PC-9 (cell line): ENCODE measurements around the gene C22orf31. TPM values are rescaled to one million over a fixed set of nuclear protein-coding genes. Genes with fewer than 3 reads are reported as not detected.

Experiments used
- BruUV-seq: library from RNA; stranded (reverse); fragments of 400-500 nt; replicated peaks from 2 replicates; lab custom pipeline; 2021; lab: Mats Ljungman, UMichigan
- CTCF ChIA-PET: fragments of 300-600 bp; sonication (Branson Sonifier 250); formaldehyde crosslinking; loops from one replicate; lab custom pipeline; 2022; ENCODE audit warnings: antibody characterized with exemption; lab: Charles Lee
- POLR2A ChIA-PET: fragments of 300-600 bp; sonication (Branson Sonifier 250); formaldehyde crosslinking; loops from one replicate; lab custom pipeline; 2022; ENCODE audit warnings: antibody characterized with exemption; ENCODE audit not compliant: unreplicated experiment; lab: Charles Lee
- DNase-seq, 2 experiments: peaks; one replicate each; pipeline versions ENCODE4 v3.0.0 to v3.0.0-alpha.2; 2015 to 2022; ENCODE audit warnings: mixed read lengths in 1 of 2
- H2AFZ ChIP-seq: fragments of 200-600 bp; sonication (generic); 2 replicates; pipeline ENCODE4 v1.8.1; 2017; ENCODE audit warnings: antibody characterized with exemption
- H3F3A ChIP-seq: fragments of 200-600 bp; sonication (generic); 2 replicates; pipeline ENCODE4 v1.8.1; 2017; ENCODE audit warnings: antibody characterized with exemption, mild to moderate bottlenecking, low read depth; ENCODE audit not compliant: insufficient read depth
- H3K27ac ChIP-seq: fragments of 200-600 bp; sonication (generic); 2 replicates; pipeline ENCODE4 v1.6.1; 2016; ENCODE audit warnings: mixed run types
- H3K27me3 ChIP-seq: fragments of 200-600 bp; sonication (generic); 2 replicates; pipeline ENCODE4 v1.6.1; 2016; ENCODE audit warnings: low read depth, mixed run types; ENCODE audit not compliant: insufficient read depth
- H3K36me3 ChIP-seq: fragments of 200-600 bp; sonication (generic); 2 replicates; pipeline ENCODE4 v1.6.1; 2016; ENCODE audit warnings: low read depth, mixed run types
- H3K4me1 ChIP-seq: fragments of 200-600 bp; sonication (generic); replicated peaks from 2 replicates; pipeline ENCODE4 v1.6.1; 2016; ENCODE audit warnings: mixed run types; ENCODE audit not compliant: insufficient read depth
- H3K4me2 ChIP-seq: fragments of 200-600 bp; sonication (generic); 2 replicates; pipeline ENCODE4 v1.6.1; 2017; ENCODE audit warnings: mixed run types
- H3K4me3 ChIP-seq: fragments of 200-600 bp; sonication (generic); 2 replicates; pipeline ENCODE4 v1.6.1; 2016; ENCODE audit warnings: mixed run types
- H3K79me2 ChIP-seq: fragments of 200-600 bp; sonication (generic); 2 replicates; pipeline ENCODE4 v1.6.1; 2017; ENCODE audit warnings: low read depth, mixed run types
- H3K9me2 ChIP-seq: fragments of 200-600 bp; sonication (generic); 2 replicates; pipeline ENCODE4 v1.8.1; 2017; ENCODE audit warnings: mild to moderate bottlenecking; ENCODE audit not compliant: insufficient read depth
- H3K9me3 ChIP-seq: fragments of 200-600 bp; sonication (generic); 2 replicates; pipeline ENCODE4 v1.8.1; 2016; ENCODE audit warnings: low read depth; ENCODE audit not compliant: insufficient read depth
- H4K20me1 ChIP-seq: fragments of 200-600 bp; sonication (generic); 2 replicates; pipeline ENCODE4 v1.8.1; 2017; ENCODE audit not compliant: insufficient read depth
- CTCF ChIP-seq: fragments of 200-600 bp; sonication (generic); conservative IDR thresholded peaks from 2 replicates; pipeline ENCODE4 v1.6.1; 2017; ENCODE audit warnings: mixed run types, antibody characterized with exemption, mild to moderate bottlenecking, moderate library complexity
- EZH2 ChIP-seq: fragments of 200-600 bp; sonication (generic); IDR thresholded peaks from 2 replicates; pipeline ENCODE4 v1.8.0; 2017; ENCODE audit warnings: antibody characterized with exemption, low read depth
- intact Hi-C: fragments of 100-400 bp; cut with micrococcal nuclease; formaldehyde crosslinking; loops from one replicate; pipeline ENCODE4 v1.10.0; 2022; ENCODE audit not compliant: unreplicated experiment
- total RNA-seq: library from RNA; stranded (reverse); gene quantifications from 2 replicates; pipeline ENCODE4 v1.2.3, GENCODE V29; 2021

C22orf31 gene
- total RNA-seq, 1 experiment from 2014 or later = not detected

GRCh38 chr22:29089507-29089906, 27.9 kb upstream of the C22orf31 start:
- Histone ChIP-seq H3K9me3 (no peaks in the 10 kb centered on the region), H3K4me1 (no peaks in the 10 kb centered on the region), H3K79me2 (no peaks in the 10 kb centered on the region), H2AFZ (no peak overlapping the region), H4K20me1 (no peaks in the 10 kb centered on the region), H3F3A (no peaks in the 10 kb centered on the region), H3K4me2 (no peak overlapping the region), H3K27ac (no peak overlapping the region), H3K27me3 (no peaks in the 10 kb centered on the region), H3K36me3 (no peaks in the 10 kb centered on the region), H3K4me3 (no peak overlapping the region), H3K9me2 (no peaks in the 10 kb centered on the region)
- no TSS peak for BruUV-seq
- ChIA-PET CTCF (no interaction called here), POLR2A (no interaction called here)
- TF ChIP-seq EZH2 (no peak), CTCF (no peak)
- DNase-seq = no peak
- intact Hi-C loops = no loop called here

- POLR2A ChIA-PET = interaction anchor here (0.6 kb wide), 1 partner anchor 12 kb away, joined by 4 read pairs; no protein-coding TSS in a partner anchor
- no peak for DNase-seq
- no peaks in the 10 kb centered on the region for H3K79me2 ChIP-seq
- TF ChIP-seq EZH2 (no peak), CTCF (no peak)
- H3K4me1 ChIP-seq = no peaks in the 10 kb centered on the region
- H3K9me3 ChIP-seq = no peaks in the 10 kb centered on the region
- CTCF ChIA-PET = no interaction called here
- H3K4me2 ChIP-seq = no peak overlapping the region
- no peak overlapping the region for H3K4me3 ChIP-seq
- intact Hi-C loops = no loop called here
- H3K9me2 ChIP-seq = no peaks in the 10 kb centered on the region
- no peak overlapping the region for H2AFZ ChIP-seq
- H4K20me1 ChIP-seq = no peaks in the 10 kb centered on the region
- H3K27ac ChIP-seq = no peak overlapping the region
- no TSS peak for BruUV-seq
- H3K27me3 ChIP-seq = no peaks in the 10 kb centered on the region
- H3K36me3 ChIP-seq = no peaks in the 10 kb centered on the region
- H3F3A ChIP-seq = no peaks in the 10 kb centered on the region
Measured at GRCh38 chr22:29088809-29089208, 27.2 kb upstream of the C22orf31 start.

DNA sequence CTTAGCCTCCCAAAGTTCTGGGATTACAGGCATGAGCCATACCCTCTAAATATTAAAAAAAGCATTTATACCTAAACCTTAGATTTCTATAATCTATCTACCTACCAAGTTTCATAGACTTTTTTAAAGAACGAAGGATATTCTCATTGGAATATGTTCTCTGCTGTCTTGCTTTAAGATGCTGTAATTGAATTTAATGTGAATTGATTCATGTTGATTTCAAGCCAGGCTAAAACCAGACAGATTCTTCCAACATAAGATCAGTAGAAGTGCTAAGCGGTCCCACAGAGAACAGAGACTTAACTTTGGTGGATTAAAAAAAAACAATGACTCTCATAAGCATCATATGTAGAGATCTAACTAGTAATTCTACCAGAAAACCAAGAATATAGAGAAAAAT, 25.4 kb upstream of the C22orf31 start:
- Histone ChIP-seq H3F3A (no peaks in the 10 kb centered on the region), H3K4me2 (no peak overlapping the region), H3K27ac (no peak overlapping the region), H3K27me3 (no peaks in the 10 kb centered on the region), H3K79me2 (no peaks in the 10 kb centered on the region), H3K4me3 (no peak overlapping the region), H3K36me3 (no peaks in the 10 kb centered on the region), H2AFZ (no peak overlapping the region), H3K9me2 (no peaks in the 10 kb centered on the region), H4K20me1 (no peaks in the 10 kb centered on the region), H3K4me1 (no peaks in the 10 kb centered on the region), H3K9me3 (no peaks in the 10 kb centered on the region)
- no peak for DNase-seq
- CTCF ChIA-PET = no interaction called here
- intact Hi-C loops = no loop called here
- TF ChIP-seq CTCF = no peak
- no peak for TF ChIP-seq EZH2
- BruUV-seq = no TSS peak
- POLR2A ChIA-PET = no interaction called here
